Putamen (tissue), 1 donor: Measurements from ENCODE around the gene SEPTIN3.

Source experiments
- DNase-seq: peaks from one replicate; pipeline ENCODE4 v3.0.0-alpha.2; 2016; ENCODE audit warnings: low spot score

SEPTIN3 gene

DNA sequence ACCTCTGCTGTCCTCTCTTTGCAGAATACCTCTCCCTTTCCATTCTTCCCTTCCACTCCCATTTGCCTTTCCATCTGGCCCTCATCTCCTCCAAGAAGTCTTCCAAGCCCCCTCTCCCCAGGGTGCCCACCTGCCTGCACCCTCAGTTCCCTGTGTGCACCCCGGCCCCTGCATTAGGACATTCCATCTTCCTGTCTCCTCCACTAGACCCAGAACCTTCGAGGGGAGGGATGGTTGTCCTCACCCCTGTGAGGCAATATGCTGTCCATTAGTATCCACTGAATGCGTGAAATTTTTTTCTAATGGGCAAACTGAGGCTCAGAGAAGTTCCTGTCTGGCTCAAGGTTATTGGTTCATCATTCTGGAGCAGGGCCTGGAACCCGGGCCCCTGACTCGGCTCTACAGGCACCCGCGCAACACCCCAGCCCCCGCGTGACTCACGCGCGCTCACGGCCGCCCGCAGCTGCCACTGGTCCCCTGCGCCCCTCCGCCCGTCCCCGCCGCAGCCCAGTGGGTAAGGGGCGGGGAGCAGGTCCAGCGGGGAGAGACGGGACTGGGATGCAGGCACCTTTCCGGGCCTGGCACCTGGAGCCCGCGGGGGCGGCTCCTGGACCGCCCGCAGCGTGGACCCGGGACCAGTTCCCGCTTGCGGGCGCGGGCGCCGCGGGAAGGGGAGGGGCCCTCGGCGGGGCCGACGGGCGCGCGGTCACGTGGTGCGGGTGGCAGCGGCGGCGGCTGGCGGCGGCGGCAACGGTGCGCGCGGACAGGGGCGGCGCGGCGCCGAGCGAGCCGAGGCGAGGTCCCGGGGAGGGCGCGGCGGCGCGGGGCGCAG, 7.0 kb downstream of the SEPTIN3 start:
- peak; percentile 57 for DNase-seq

DNA sequence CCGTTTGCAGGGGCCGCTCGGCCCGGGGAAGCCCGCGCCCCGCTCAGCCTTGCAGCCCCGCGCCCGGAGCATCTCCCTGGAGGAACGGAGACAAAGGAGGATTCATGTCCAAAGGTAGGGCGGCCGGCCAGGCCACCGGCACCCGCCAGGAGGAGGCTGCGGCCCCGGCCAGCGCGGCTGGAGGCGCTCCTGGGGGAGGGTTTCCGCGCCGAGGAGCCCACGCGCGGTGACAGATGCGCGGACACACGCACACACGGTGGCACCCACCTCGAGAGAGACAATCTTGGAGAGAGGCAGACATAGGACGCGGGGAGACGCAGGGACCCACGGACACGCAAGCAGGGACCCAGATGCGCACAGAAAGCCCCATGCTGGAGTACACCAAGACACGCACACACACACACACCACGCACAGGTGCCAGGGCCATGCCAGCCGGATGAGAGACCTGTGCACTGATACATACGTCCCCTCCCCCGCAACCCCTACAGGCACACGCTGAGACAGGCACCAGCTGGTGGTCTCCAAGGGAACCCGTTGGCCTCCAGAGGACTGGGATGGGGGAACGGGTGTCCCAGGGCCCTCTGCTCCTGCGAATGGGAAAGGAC, 7.8 kb downstream of the SEPTIN3 start:
- no peak for DNase-seq

DNA sequence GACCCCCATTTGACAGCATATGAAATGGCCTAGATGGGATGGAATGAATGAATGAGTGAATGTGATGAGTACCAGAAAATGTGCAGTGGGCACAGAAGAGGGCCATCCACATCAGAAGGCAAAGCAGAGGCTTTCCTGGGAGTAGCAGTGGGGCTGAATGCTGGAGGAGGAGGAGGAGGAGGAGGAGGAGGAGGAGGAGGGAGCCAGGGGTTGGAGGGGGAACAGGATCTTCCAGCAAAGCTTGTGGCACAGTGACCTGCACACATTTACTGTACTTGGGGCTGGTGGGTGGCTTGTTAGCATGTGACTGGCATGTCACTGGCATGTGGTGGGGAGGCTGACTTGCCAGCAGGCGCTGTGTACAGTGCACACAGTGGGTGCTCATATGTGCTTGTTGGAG, 9.5 kb downstream of the SEPTIN3 start:
- no peak for DNase-seq

DNA sequence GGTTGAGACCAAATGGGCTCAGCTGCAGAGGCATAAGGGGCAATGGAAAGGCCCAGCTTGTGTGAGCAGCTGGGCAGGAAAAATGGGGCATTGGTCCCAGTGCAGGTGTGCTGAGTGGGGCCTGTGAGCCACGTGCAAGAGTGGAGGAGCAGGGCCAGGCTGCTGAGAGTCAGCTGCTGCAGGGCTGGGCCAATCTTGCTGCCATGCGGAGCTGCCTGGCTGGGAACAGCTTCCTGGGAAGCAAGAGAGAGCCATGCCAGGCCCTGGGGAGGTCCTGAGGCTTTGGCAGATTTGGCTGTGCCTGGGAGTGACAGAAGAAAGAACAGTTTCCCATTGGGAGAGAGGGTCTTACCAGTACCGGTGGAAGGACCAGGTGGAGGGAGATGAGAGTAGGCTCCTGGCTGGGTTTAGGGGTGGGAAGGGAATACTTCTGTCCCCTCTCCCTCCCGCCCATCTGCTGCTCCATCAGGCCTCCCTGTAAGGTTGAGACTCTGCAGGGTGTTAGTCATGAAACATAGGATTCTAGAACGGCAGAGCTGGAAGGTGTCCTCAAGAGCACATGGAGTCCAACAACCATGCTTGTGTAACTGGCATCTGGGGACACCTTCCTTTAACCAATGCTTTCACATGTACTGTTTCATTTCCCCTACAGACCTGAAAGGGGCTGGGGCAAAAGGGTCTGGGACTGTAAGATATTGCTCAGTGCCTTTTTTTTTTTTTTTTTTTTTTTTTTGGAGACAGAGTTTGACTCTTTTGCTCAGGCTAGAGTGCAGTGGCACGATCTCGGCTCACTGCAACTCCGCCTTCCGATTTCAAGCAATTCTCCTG, 10.4 kb downstream of the SEPTIN3 start:
- DNase-seq: no peak

DNA sequence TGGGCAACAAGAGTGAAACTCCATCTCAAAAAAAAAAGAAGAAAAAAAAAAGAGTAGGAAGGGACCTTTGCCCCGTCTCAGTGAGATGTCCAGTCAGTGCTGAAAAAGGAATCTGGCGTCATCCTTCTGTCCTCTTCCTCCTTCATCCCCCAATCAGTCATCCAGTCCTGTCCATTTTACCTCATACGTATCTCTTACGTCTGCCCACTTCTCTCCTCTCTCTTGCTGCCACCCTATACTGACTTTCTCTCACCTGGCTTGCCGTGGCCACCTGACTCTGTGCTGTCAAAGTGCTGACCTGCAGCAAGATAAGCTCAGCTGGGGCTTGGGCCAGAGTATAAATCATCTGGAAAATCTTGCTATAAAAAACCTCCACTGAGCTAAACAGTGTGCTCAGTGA, 13.6 kb downstream of the SEPTIN3 start:
- DNase-seq: no peak

DNA sequence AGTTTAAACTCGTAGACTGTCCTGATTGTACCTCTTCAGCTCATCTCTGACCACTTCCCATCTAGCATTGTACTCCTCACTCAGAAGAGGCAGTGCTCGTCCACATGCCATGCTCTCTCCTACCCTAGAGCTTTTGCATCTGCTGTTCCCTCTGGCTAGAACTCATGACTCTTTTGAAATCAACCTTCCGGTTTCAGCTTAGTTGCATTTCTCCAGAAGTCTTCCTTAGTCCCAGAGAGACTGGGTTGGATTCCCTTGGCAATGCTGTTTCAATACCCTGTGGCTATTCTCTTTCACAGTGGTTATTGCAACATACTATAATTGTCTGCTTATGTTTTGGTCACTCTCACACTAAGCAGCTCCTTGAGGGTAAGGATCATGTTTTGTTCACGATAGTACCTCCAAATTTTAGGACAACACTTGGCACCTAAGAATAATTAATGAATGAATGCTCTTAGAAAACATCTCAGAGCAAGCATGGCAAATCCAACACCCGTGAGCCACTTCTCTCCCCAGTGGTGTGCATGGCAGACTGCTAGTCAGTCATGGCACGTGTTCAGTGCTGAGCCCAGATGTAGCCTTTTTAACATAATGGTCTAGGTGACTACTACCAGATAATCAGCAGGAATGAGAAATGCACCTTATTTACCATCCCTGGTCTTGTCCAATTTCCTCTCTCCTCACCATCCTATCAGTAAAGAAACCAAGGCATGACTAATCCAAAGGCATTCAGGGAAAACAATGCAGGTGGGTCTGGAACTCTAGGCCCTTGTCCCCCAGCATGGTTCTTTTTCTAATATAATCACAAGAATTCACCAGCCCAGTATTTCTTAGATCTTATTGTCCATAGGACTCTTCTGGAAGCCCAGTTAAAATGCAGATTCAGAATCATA, 14.5 kb downstream of the SEPTIN3 start:
- no peak for DNase-seq

DNA sequence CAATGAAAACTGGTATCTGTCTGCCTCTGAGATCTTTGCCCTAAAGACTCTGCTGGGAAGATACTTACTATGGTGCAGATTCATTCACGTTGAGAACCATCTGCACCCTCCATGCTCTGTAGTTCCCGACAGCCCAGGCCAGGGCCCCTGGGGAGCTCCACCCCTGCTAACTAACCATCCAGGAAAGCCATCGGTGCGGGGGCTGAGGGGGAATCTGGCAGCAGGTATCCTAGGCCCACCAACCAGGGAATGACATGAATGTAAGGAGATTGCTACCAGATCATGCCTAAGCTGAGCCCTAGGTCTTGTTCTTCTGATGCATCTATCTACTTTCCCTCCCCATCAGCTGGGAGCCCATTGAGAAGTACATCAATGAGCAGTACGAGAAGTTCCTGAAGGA, 18.0 kb downstream of the SEPTIN3 start:
- DNase-seq: no peak

DNA sequence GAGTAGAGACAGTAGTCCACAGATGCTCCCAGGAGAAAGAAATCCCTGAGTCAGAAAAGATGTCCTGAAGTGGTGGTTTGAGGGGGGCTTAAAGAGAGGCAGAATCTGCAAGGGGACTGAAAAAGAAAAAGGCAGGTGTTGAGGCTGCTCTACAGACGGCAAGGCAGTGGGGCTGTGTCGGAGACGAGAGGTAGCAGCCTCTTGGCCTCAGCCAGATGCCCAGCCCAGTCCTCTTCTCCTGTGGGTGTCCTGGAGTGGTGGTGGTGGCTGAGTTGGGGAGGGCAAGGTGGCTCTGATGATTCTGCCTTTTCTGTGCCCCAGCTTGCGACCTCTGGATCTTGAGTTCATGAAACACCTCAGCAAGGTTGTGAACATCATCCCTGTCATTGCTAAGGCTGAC, 20.0 kb downstream of the SEPTIN3 start:
- DNase-seq: no peak

DNA sequence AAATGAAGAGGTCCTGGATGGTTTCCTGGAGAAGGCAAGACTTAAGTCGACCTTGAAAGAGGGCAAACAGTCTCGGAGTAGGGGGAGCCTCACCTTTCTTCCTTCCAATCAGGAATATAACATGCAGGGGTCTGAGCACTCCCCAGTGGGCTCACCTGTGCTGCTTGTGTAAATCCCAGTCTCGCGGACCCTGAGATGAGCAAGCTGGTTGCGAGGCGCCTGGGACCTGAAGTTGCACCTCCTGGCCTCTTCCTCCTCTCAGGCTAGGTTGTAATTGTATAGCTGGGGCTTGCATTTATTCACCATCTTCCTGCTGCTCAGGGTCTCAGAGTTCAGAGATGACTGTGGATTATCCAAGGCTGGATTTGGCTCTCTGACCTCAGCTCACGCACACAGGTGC, 21.9 kb downstream of the SEPTIN3 start:
- no peak for DNase-seq

DNA sequence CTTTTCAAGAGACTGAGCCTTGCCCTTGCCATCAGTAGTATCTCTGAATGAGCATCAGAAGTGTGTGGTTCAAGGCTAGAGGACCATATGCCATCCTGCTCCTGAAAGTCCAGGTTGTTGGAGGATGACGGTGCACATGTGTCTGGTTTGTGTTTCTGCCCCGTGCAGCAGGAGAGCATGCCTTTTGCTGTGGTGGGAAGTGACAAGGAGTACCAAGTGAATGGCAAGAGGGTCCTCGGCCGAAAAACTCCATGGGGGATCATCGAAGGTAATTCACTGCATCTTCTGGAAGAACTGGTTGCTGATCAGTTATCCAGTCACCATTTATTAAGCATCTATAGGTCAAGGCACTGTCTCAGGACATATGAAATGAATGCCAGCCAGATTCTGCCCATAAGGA, 23.3 kb downstream of the SEPTIN3 start:
- no peak for DNase-seq

DNA sequence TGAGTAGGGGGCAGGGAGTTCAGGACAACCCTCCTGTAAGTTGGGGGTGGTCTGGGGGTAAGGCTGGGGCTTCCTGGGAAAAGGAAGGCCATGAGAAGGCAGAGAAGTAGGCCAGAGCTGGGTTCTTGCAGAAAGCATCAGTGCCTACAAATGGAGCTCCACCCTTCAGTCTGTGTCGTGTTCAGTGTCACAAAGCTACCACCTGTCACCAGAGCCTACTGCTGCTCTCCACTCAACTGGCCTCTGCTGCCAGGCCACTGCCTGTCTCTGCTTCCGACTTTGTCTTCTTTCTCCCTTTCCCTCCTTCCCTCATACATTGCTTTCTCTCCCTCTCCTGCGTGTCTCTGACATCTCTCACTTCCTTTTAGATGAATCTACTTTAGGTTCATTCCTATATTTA, 26.0 kb downstream of the SEPTIN3 start:
- DNase-seq: no peak

DNA sequence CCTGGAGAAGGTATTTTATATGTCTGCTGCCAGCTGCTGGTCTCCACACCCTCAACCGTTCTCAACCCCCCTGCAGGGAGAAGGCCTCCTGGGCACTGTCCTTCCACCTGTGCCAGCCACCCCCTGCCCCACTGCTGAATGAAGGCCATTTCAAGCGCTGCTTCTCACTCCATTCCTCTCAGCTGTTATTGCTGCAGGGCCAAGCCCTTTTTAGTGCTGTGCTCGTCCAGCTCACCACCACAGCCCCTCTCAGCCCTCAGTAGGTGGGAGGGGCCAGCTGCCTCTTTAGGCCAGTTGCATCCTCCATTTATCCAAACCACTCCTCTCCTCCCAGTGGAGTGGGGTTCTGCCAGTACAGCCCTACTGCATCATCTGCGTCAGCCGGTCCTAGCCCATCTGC, 27.6 kb downstream of the SEPTIN3 start:
- DNase-seq: no peak

DNA sequence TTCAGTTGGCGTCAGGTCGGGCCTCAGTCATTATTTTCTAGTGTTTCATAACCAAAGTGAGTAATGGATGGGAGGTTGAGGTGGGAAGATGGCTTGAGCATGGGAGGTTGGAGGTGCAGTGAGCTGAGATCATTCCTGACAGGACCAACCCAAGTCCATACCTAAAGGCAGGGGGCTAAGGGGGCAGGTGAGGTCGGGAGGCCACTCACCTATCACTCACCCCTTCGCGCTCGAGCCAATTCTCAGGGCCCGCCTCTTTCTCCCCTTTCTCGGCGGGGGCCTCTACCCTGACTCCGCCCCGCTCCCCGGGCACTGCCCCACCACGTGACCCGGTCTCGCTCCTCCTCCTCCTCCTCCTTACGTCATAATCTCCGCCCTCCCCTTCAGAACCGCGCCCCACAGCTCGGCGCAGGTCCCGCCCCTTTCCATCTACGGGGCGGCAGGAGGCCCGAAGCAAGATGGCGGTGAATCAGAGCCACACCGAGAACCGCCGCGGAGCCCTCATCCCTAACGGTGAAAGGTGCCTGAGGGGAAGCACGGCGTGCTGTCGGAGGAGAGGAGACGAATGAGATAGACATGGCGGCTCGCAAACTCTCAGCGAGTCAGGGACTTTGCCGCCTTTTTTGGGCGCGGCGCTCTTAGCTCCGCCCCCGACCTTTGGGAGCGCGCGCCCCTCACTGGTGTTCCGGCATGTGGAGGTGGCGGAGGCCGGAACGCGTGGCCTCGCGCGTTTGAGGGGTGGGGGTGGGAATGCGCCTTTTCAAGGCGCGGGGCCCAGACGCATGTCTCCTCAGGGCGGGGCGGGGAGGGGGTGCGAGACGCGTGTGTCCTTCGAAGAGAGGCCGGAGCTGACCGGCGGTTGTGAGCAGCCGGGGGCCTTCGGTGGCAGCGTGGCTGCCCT, 29.4 kb downstream of the SEPTIN3 start, which contains the start of gene WBP2NL:
TSS of gene WBP2NL (plus strand) at position 428 of the 901 bp plus-strand sequence. CDS start at position 459, 31 bp downstream.
- peak; percentile 83 for DNase-seq

DNA sequence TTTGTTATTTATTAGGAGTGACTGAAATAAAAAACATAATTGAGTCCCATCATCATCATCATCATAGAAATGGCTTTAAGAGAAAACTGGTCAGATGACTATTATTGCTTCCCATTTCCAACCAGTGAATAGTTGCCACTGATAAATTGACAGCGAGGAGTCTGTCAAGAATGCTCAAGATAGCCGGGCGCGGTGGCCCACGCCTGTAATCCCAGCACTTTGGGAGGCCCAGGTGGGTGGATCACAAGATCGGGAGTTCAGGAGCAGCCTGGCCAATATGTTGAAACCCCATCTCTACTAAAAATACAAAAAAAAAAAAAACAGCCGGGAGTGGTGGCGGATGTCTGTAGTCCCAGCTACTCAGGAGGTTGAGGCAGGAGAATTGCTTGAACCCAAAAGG, 31.2 kb downstream of the SEPTIN3 start:
- DNase-seq: no peak

DNA sequence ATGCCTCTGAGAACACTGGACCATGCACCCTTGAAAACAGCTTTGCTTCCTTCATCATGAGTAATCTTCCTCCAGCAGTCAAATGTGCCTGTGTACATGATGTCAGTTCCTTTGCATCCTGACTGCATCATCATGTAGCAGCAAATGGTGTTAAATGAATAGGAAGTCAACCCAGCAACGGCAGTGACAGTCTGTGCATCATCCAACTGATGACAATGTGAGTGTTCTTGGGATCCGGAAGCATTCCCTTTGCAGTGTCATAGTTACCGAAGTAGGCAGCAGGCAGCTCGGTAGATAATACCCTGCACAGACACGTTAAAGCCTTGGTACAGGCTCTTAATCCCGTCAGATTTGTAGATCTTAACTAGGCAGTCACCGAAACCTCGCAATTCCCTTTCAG, 31.9 kb downstream of the SEPTIN3 start:
- no peak for DNase-seq

DNA sequence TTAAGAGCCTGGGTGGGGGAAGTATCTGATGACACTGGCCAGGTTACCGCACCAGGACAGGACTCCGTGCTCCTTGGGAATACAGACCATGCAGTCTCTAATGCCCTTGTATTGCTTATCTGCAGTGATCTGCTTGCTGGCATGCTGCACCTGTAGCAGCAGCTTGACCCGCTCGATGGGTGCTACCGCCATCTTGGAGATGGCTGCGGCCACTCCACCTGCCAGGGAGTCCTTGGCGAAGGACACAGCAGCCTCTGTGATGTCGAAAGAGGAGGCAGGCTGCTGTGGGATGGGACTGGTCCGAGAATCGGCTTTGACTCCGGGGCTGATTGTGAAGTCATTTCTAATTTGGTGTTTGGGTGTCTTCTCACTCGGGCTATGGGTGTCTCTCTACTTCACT, 32.5 kb downstream of the SEPTIN3 start:
- no peak for DNase-seq

DNA sequence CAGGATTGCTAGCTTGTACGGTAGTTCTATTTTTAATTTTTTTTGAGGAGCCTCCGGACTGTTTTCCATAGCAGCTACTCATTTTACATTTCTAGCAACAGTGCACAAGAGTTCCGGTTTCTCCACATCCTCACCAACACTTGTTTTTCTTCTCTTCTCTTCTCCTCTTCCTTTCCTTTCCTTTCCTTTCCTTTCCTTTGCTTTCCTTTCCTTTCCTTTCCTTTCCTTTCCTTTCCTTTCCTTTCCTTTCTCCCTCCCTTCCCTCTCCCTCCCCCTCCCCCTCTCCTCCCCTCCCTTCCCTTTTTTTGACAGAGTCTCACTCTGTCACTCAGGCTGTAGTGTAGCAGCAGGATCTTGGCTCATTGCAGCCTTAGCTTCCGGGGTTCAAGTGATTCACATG, 38.7 kb downstream of the SEPTIN3 start:
- no peak for DNase-seq

DNA sequence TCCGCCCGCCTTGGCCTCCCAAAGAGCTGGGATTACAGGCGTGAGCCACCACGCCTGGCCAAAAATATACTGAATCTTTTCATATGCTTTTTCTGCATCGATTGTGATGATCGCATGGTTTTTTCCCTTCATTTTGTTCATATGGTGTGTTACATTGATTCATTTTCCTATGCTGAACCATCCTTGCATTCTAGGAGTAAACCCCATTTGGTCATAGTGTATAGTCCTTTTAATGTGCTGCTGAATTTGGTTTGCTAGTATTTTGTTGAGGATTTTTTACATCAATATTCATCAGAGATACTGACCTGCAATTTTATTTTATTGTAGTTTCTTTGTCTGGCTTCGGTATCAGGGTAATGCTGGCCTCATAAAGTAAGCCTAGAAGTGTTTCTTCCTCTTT, 41.5 kb downstream of the SEPTIN3 start:
- no peak for DNase-seq

DNA sequence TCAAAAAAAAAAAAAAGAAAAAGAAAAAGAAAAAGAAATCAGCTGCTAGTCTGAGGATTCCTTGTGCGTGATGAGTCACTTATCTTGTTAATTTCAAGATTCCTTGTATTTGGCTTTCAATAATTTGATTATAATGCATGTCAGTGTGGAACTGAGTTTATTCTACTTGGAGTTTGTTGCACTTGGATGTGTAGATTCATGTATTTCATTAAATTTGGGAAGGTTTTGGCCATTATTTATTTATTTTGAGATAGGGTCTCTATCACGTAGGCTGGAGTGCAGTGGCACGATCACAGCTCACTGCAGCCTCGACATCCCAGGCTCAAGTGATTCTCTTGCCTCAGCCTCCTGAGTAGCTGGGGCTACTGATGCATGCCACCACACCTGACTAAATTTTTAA, 44.1 kb downstream of the SEPTIN3 start:
- no peak for DNase-seq

DNA sequence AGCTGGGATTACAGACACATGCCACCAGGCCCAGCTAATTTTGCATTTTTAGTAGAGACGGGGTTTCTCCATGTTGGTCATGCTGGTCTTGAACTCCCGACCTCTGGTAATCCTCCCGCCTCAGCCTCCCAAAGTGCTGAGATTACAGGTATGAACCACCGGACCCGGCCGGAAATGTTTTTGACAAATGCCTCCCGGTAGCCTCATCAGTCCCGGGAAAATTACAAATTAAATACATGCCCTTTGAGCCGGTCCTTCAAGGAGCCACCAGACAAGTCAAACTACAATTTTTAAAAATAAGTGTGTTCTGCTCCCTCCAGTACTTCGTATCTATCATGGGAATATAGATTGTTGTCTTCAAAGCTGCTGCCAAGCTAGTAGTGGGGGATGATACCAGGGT, 46.9 kb downstream of the SEPTIN3 start:
- no peak for DNase-seq

DNA sequence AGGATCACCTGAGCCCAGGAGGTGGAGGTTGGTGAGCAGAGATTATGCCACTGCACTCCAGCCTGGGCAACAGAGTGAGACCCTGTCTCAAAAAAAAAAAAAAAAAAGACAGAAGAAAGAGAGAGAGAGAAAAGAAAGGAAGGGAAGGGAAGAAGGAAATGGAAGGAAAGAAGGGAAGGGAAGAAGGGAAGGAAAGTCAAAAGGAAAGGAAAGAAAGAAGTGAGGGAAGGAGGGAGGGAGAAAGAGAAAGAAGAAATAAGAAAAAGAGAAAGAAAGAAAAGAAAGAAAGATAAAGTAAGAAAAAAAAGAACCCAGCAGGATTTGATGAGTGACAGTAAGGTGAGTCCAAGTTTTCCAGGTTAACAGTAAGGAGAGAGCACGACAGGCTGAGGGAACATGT, 49.0 kb downstream of the SEPTIN3 start:
- DNase-seq: no peak
